H1 (cell line): ENCODE measurements around the gene SPDEF. TPM values are rescaled to one million over a fixed set of nuclear protein-coding genes. Genes with fewer than 3 reads are reported as not detected.

Experiments
- BACH1 ChIP-seq: IDR thresholded peaks from 2 replicates; pipeline ENCODE4 v1.6.1; 2012; ENCODE audit warnings: low read length, improper control_type of control experiment
- EGR1 ChIP-seq: IDR thresholded peaks from 2 replicates; pipeline ENCODE4 v1.6.1; 2011; ENCODE audit warnings: low read depth, low read length, borderline replicate concordance
- HDAC6 ChIP-seq: IDR thresholded peaks from one replicate; pipeline ENCODE4 v1.7.1; 2012; ENCODE audit warnings: low read depth, mild to moderate bottlenecking, inconsistent platforms, low read length, moderate library complexity
- JUN ChIP-seq: IDR thresholded peaks from 2 replicates; pipeline ENCODE4 v1.6.1; 2011; ENCODE audit warnings: low read depth, mild to moderate bottlenecking, improper control_type of control experiment, low read length
- POLR2AphosphoS5 ChIP-seq: IDR thresholded peaks from 2 replicates; pipeline ENCODE4 v1.6.1; 2011; ENCODE audit warnings: low read depth, low read length
- RAD21 ChIP-seq, 2 experiments: IDR thresholded peaks in 1 of 2; conservative IDR thresholded peaks in 1 of 2; 2 replicates each; pipeline ENCODE4 v1.6.1; 2011; ENCODE audit warnings: low read depth in 2 of 2, low read length in 2 of 2, improper control_type of control experiment in 1 of 2, inconsistent platforms in 1 of 2, mild to moderate bottlenecking in 1 of 2, moderate library complexity in 1 of 2
- SAP30 ChIP-seq: fragments of 300-600 bp; sonication (generic); IDR thresholded peaks from 2 replicates; pipeline ENCODE4 v1.7.1; 2012; ENCODE audit warnings: low read length, moderate library complexity, mild to moderate bottlenecking, inconsistent platforms; ENCODE audit not compliant: insufficient read depth, insufficient replicate concordance
- SP1 ChIP-seq: IDR thresholded peaks from 2 replicates; pipeline ENCODE4 v1.6.1; 2011; ENCODE audit warnings: low read depth, low read length
- TAF1 ChIP-seq: IDR thresholded peaks from 2 replicates; pipeline ENCODE4 v1.6.1; 2011; ENCODE audit warnings: mild to moderate bottlenecking, low read depth, low read length
- TBP ChIP-seq: IDR thresholded peaks from 2 replicates; pipeline ENCODE4 v1.6.1; 2011; ENCODE audit warnings: low read depth, low read length, improper control_type of control experiment
- polyA plus RNA-seq, 7 experiments: library from polyadenylated mRNA; depleted of rRNA in 3 of 7; stranded (reverse) in 5 of 7; unstranded in 2 of 7; fragments of >200 nt in 5 of 7; fragments of 200-250 nt in 2 of 7; gene quantifications; 1 replicate in 5 of 7; 2 replicates in 1 of 7; 4 replicates in 1 of 7; pipeline versions ENCODE4 v1.2.1 to v1.2.3, GENCODE V29; 2011 to 2013; ENCODE audit warnings: missing spikeins in 2 of 7, mixed read lengths in 2 of 7
- total RNA-seq: library from RNA; stranded (reverse); fragmentation: NEBNext Ultra II Directional; extraction: Animal tissue kit (Norgen Biotek cat#: 25700); gene quantifications from 2 replicates; pipeline ENCODE4 v1.2.1, GENCODE V29; 2021

The SPDEF gene
- total and polyA plus RNA-seq, 2 of the 8 experiments (the other 6 are each of a cell fraction or from before 2014, with no cell fraction given), result 0.15 to 0.30 TPM

DNA sequence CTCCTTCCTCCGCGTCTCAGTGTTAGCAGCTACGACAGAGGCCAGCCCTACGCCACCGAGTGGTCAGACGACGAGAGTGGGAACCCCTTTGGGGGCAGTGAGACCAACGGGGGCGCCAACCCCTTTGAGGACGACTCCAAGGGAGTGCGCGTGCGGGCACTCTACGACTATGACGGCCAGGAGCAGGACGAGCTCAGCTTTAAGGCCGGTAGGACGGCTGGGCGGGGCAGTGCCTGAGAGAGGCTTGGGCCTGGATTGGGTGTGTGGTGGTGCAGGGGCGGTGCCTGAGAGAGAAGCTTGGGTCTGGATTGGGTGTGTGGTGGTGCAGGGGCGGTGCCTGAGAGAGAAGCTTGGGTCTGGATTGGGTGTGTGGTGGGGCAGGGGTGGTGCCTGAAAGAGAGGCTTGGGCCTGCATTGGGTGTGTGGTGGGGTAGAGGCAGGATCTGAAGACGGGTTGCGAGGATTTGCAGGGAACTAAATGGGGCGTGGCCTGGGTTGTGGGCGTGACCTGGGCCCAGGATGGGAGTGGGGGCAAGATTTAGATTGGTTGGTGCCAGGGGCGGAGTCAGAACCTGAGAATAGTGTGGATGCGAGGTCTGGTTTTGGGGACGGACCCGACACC, 24.4 kb downstream of the SPDEF start (continued):
- TF ChIP-seq RAD21 (IDR thresholded peaks at IDR 0.05 in 1 of 2, conservative IDR thresholded peaks at IDR 0.05 in 1 of 2; ENCODE audit: low read depth in 2 of 2, low read length in 2 of 2) (no peak), TBP (peak; percentile 86), SAP30 (no peak), HDAC6 (no peak), TAF1 (peak; percentile 75; the same call in 1 of the 2 replicates), EGR1 (no peak), POLR2AphosphoS5 (peak; percentile 73), SP1 (peak; percentile 89; the same call in 1 of the 2 replicates), BACH1 (no peak), JUN (no peak)
